NCI-H1092 (cell line): ENCODE results near the gene PHTF1.
"Not testable (repeated sequence)": the region's sequence is repeated elsewhere in the genome, so short reads cannot be mapped to it uniquely, and the experiment has no call there.

Experiments
- DNase-seq: peaks from one replicate; lab custom pipeline; 2025; lab: John Stamatoyannopoulos, UW

PHTF1 gene

GRCh38 chr1:113777561-113777960 is 18.3 kb upstream of the PHTF1 start:
- no peak for DNase-seq

GRCh38 chr1:113770031-113770430 is 10.7 kb upstream of the PHTF1 start:
- DNase-seq, result no peak

GRCh38 chr1:113769601-113769970 is 10.3 kb upstream of the PHTF1 start:
- DNase-seq, result no peak

GRCh38 chr1:113768916-113769600 is 9.8 kb upstream of the PHTF1 start:
- no peak for DNase-seq

- DNase-seq, result no peak
These were observed 6.3 kb upstream of the PHTF1 start for GRCh38 chr1:113765306-113766230.

- no peak for DNase-seq
These were observed 4.4 kb upstream of the PHTF1 start for GRCh38 chr1:113763661-113764060.

- DNase-seq, result no peak
These were observed 2.7 kb upstream of the PHTF1 start for GRCh38 chr1:113761937-113762336.

- DNase-seq, result no peak
These were observed 1.1 kb upstream of the PHTF1 start for GRCh38 chr1:113760102-113761080.

- peak; percentile 64 for DNase-seq
These were observed 504 bp downstream of the PHTF1 start for GRCh38 chr1:113758631-113759332.

- DNase-seq, result no peak
These were observed 2.8 kb downstream of the PHTF1 start for GRCh38 chr1:113756461-113756860.

- DNase-seq, result not testable (repeated sequence)
These were observed 6.0 kb downstream of the PHTF1 start for GRCh38 chr1:113753333-113753732.

- no peak for DNase-seq
These were observed 7.8 kb downstream of the PHTF1 start for GRCh38 chr1:113751516-113751915.

- no peak for DNase-seq
These were observed 8.2 kb downstream of the PHTF1 start for GRCh38 chr1:113751114-113751513.

GRCh38 chr1:113749402-113749801 is 9.9 kb downstream of the PHTF1 start:
- DNase-seq, result no peak

GRCh38 chr1:113747376-113747775 is 11.9 kb downstream of the PHTF1 start:
- no peak for DNase-seq

GRCh38 chr1:113745425-113745824 is 13.9 kb downstream of the PHTF1 start:
- no peak for DNase-seq

GRCh38 chr1:113744114-113744513 is 15.2 kb downstream of the PHTF1 start:
- DNase-seq, result no peak

GRCh38 chr1:113742515-113742914 is 16.8 kb downstream of the PHTF1 start:
- no peak for DNase-seq

- no peak for DNase-seq
These were observed 24.8 kb downstream of the PHTF1 start for GRCh38 chr1:113734357-113735055.

GRCh38 chr1:113732802-113733201 is 26.5 kb downstream of the PHTF1 start:
- DNase-seq, result no peak

- DNase-seq, result no peak
These were observed 38.3 kb downstream of the PHTF1 start for GRCh38 chr1:113721010-113721409.
